GM19099 (cell line): ENCODE measurements around the gene SERPINA5.

Source experiments
- POLR2A ChIP-seq: IDR thresholded peaks from 3 replicates; pipeline ENCODE4 v1.6.1; 2011; ENCODE audit warnings: low read depth; ENCODE audit not compliant: insufficient read length; ENCODE audit errors: extremely low read depth

The SERPINA5 gene

DNA sequence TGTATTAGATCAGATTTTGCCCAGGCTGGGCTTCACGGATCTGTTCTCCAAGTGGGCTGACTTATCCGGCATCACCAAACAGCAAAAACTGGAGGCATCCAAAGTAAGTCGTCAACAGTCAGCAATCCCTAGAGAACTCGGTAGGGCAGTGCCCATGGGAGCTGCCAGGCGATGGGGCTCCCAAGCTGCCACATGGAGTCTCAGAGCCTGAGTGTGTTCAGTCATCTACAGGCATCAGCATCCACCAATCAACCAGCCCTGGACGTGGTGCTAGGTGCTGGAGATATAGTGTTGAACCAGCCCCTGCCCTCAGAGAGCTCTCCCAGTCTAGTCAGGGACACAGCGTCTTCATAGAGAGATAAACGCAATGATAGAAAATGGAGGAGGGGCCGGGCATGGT lies 13.0 kb upstream of the SERPINA5 start:
- TF ChIP-seq POLR2A, result no peak

DNA sequence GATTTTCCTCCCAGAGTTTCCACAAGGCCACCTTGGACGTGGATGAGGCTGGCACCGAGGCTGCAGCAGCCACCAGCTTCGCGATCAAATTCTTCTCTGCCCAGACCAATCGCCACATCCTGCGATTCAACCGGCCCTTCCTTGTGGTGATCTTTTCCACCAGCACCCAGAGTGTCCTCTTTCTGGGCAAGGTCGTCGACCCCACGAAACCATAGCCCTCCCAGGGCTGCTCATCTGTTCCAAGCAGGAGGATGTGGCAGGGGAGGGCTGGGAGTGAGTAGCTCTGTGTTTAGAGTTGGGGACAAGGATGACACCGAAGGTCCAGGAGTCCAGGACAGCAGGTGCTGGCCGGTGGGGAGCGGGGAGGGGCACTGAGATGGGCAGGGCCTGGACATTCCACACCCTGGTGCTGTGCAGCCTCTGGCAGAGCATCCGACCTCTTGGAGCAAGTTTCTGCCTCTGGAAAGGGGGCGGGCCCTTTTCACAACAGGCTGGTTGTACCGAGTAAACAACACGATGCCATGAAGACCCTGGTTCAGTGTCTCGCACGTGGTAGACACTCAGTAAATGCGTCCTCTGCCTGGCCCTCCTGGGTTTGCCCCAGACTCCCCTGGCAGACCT lies 11.7 kb upstream of the SERPINA5 start:
- TF ChIP-seq POLR2A, result no peak

DNA sequence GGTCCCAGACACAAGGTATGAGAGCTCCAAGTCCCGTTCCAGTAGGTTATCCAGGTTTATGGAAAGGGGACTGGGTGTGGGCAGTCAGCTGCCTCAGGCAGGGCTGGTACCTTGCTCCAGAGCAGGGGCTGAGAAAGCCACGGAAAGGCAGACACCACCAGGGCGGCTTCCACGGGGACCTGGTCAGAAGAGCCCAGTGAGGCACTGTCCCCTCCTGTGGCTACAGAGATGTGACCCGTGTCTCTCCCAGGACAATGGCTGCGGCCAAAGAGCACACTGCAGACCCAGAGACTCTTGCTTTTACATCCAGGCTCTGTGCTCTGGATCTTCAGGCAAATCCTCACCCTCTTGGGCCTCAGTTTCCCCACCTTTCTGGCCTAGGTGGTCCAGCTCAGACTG lies 11.2 kb upstream of the SERPINA5 start:
- no peak for TF ChIP-seq POLR2A

DNA sequence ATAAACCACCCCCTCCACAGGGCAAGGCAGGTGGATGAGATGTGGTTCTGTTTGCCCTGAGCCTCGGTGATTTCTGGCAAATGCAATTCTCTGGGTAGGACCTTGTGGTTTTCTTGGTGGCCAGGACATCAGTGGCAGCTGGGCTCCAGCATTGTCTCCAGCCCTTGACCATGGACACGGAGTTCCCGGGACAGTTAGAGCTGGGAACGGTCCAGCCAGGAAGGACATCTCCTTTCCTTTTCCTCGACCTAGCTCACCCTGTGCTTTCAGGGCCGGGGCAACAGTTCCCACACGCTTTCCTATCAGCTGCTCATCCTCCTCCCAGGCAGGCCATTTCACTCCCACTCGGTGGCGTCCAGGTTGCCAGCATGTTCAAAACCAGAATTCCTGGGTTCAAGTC lies 10.8 kb upstream of the SERPINA5 start:
- TF ChIP-seq POLR2A, result no peak

DNA sequence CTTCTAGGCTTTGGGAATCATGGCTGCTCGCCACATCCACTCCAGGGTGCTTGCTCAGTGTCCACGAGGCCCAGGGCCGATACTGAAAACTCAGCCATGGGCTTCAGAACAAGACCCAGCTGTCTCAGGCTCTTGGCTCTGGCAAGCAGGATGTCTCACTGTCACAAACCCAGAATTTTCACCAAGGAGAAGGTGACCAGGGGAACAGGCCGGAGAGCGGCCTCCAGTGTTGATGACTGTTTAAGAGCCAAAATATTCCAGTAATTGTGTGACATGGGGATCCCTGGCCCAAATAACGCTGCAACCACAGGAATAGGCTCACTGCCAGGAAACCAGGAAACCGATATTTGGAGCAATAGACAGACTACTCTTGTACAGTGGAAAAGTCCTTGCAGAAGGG lies 9.8 kb upstream of the SERPINA5 start:
- no peak for TF ChIP-seq POLR2A

DNA sequence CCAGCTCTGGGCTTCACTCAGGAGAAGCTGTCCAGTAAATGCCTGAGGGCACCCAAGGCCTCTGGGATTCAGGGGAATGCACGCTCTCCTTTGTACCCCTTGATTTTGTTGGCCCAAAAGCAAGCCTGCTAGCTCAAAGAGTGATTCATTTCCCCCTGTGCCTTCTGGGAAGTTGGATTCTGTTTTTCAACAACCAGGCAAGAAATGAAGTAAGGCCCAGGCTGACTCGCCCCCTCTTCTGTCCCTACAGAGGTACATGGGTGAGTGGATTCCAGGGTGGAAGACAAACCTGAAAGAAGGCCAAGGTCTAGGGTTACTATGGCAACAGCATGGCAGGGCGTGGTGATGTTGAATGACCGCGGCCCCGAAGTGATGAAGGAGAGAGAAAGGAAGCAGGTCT lies 9.3 kb upstream of the SERPINA5 start:
- TF ChIP-seq POLR2A, result no peak

DNA sequence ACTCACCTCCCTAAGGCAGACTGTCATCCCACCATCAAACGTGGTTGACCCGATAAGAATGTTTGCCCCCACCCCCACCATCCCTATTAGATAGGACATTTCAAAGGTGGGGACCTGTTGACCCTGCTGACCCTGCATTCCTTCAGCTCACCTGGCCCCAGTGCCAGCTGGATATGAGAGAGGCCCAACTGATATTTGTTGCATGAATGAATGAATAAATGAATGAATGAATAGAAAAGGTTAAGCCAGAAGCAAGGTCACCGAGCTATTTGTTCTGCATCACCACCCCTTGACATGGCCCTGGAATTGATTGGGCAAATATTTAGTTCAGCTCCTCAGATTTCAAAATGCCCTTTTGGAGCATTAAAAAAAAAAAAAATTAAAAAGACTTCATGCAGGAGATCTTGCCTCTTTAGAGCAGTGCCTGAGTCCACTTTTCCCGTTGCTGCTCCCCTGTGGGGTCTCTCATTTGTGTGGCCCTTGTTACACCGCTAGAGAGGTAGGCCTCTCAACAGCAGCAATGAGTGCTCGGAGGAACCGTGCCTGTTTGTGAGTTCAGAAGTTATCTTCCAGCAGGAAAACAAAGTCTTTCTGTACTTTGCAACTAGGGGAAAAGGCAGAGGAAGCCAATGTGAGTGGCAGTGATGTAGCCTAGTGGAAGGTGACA lies 8.5 kb upstream of the SERPINA5 start:
- TF ChIP-seq POLR2A, result no peak

DNA sequence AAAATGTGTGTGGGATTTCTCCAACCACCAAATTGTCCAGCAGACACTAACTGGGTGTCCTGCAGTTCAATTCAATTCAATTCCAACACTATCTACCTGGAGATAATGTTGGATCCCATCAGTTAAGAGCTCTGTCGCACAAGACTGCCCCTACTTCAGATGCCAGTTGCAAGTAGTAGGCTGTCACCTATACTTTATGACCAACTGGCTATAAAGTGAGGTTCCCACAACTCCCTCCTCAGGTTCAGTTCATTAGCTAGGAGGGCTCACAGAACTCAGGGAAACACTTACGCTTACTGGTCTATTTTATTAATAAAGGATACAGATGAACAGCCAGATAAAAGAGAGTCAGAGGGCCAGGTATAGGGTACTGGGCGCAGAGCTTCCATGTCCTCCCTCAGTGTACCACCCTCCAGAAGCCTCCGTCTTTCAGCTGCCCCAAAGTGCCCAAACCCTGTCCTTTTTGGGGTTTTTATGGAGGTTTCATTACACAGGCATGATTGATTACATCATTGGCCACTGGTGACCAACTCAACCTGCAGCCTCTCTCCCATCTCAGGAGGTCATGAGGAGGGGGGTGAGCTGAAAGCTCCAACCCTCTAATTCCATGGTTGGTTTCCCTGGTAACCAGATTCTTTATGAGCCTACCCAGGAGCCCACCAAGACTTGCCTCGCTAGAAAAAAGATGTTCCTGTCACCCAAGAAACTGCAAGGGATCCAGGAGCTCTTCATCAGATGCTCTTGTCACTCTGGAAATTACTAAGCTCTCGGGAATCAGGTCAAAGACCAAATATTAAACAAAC lies 7.5 kb upstream of the SERPINA5 start:
- TF ChIP-seq POLR2A, result no peak

DNA sequence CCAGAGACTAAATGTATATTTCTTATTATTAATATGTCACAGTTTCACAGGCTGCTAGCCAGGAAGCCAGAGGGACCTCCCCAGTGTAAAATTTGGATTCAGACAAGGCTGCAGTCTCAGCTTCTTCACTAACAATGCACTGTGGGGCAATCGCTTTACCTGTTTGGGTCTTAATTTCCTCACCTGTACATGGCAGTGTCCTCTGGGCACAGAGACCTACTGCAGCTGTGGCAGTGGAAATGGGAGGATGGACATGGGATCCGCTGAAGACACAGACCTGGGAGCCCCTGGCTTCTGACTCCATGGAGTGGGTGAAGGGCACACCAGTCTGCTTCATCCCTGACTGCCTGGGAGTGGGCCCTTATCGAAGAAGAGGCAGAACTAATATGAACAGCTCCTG lies 6.9 kb upstream of the SERPINA5 start:
- TF ChIP-seq POLR2A, result no peak

DNA sequence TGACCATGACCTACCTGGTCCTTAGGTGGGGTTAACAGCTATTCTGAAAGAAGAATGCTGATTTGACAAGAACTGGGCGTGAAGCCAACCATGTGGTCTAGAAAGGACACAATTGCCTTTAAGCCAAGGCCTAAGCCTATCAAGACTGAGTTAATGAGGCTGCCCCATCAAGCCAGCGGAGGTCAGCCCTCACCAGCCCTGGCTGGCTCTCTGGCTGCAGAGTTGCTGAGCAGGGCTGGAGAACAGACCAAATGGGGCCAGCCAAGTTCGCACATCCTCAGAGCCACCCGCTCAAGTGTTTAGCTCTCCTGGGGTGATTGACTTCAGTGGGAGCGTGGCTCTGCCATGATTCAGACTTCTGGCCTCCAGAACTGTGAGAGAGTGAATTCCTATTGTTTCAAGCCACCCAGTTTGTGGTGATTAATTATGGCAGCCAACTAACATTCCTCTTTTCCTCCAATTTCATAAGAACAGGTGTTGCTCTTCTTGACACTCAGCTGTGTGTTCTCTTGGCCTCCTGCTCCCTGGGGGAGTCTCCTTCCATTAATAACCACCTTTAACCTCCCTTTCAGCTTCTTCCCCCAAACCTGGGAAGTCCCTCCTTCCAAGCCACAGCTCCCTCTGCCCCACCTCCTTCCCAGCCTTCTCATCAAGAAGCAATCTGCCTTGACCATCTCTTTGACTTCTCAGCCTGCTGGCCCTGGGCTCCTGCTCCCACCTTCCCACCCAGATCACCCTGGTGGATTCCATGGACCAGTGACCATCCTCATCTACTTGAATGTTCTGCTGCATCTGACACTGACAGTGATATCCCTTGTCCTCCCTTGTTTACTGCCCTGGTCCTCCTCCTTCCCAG lies 5.3 kb upstream of the SERPINA5 start:
- no peak for TF ChIP-seq POLR2A

DNA sequence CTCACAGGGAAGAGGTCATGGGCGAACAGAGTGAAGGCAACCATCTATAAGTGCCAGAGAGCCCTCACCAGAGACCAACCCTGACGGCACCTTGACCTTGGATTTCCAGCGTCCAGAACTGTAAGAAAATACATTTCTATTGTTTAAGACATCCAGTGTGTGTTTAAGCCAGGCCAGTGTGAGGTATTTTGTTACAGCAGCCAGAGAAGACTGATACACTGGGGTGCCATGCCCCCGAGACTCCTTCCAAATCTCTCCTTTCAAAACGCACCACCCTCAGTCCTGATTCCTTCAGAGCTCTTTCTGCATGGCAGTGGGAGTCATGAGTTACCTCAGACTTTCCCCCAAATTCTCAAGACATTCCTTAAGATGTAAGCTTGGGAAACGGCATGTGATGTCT lies 2.5 kb upstream of the SERPINA5 start:
- no peak for TF ChIP-seq POLR2A

DNA sequence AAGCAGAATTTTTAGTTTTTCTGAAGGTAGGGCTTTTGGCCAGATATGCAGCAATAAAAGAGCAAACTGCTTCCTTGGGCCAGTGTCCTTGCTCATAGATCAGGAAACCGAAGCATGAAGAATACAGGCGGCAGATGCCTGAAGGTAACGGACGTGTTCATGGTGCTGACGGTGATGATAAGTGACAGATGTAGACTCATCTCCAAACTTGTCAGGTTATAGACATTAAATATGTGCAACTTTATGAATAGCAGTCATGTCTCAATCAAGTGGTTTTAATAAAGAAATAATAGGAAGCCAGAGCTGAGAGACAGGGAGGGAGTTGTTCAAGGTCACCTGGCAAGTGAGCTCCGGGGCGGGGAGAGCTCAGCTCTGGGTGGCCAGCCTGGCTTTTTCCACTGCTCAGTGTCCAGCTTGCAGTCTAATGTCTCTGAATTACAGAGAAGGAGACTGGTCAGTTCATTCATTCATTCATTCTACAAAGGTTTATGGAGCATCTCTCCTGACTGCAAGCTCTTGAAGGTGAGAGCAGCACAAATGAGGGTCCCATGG lies 1.0 kb downstream of the SERPINA5 start:
- TF ChIP-seq POLR2A, result no peak

DNA sequence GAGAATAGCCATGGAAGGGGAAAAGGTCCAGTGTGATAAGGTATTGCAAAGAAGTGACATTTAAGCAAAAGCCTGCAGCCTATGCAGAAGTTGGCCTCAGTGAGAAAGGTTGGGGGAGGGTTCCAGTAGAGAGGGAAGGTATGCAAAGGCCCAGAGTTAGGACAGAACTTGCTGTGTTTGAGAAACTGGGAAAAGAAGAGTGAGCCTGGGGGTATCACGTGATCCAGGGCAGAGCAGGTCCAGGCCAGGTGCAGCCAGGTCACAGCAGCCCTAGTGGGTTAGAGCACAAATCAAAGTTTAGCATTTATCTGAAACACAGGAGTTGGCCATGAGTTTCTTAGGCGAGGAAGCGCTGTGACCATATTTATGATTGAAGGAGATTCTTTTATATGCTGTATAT lies 1.6 kb downstream of the SERPINA5 start:
- TF ChIP-seq POLR2A, result no peak

DNA sequence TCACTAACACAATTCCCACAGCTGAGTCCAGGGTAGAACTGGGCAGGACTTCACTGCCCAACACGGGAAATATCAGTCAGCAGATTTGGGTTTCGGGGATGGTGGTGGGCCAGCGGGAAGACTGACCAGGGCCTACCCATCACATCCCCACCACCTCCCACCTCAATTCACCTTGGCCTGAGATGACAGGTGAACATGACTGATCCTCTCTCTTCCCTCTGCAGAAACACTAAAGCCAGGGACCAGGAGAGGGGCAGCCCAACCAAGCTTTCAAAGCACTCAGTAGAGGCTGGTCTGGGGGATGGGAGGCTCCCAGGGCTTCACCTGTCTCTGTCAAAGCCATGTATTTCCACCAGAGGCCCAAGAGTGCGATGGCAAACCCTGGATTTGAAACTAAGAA lies 2.3 kb downstream of the SERPINA5 start:
- TF ChIP-seq POLR2A, result no peak
